OCI-LY7 (cell line): ENCODE data around the gene ST14. TPM values are rescaled to one million over a fixed set of nuclear protein-coding genes. Genes with fewer than 3 reads are reported as not detected.

ENCODE experiments used
- BruUV-seq: library from RNA; stranded (reverse); fragments of 400-500 nt; replicated peaks from 2 replicates; lab custom pipeline; 2021; lab: Mats Ljungman, UMichigan
- CTCF ChIA-PET: fragments of 300-600 bp; sonication (Branson Sonifier 250); formaldehyde crosslinking; loops from one replicate; lab custom pipeline; 2022; ENCODE audit warnings: antibody characterized with exemption; ENCODE audit not compliant: unreplicated experiment; lab: Charles Lee
- POLR2A ChIA-PET: fragments of 300-600 bp; sonication (Branson Sonifier 250); formaldehyde crosslinking; loops from one replicate; lab custom pipeline; 2022; ENCODE audit warnings: antibody characterized with exemption; lab: Charles Lee
- DNase-seq: peaks from one replicate; pipeline ENCODE4 v3.0.0-alpha.2; 2015; ENCODE audit warnings: low spot score
- H2AFZ ChIP-seq: fragments of 200-600 bp; sonication (generic), shearing (Covaris generic); 2 replicates; pipeline ENCODE4 v1.6.1; 2014; ENCODE audit warnings: mild to moderate bottlenecking, antibody characterized with exemption, low read length, moderate library complexity
- H3K27ac ChIP-seq: fragments of 200-600 bp; sonication (generic); 2 replicates; pipeline ENCODE4 v1.5.1; 2014; ENCODE audit warnings: mixed run types, low read depth, mild to moderate bottlenecking, moderate library complexity, low read length, inconsistent platforms; ENCODE audit not compliant: poor library complexity, severe bottlenecking
- H3K36me3 ChIP-seq: fragments of 200-600 bp; sonication (generic); 2 replicates; pipeline ENCODE4 v1.6.1; 2014; ENCODE audit warnings: mild to moderate bottlenecking, antibody characterized with exemption, low read length, moderate library complexity, mixed read lengths; ENCODE audit not compliant: insufficient read depth
- H3K4me1 ChIP-seq: fragments of 200-600 bp; sonication (generic); 2 replicates; pipeline ENCODE4 v1.5.1; 2014; ENCODE audit warnings: mild to moderate bottlenecking, low read length; ENCODE audit not compliant: insufficient read depth, poor library complexity, severe bottlenecking
- H3K4me2 ChIP-seq: fragments of 200-600 bp; sonication (generic); 2 replicates; pipeline ENCODE4 v1.6.1; 2014; ENCODE audit warnings: mild to moderate bottlenecking, low read length
- H3K4me3 ChIP-seq: fragments of 200-600 bp; sonication (generic); 2 replicates; pipeline ENCODE4 v1.5.1; 2014; ENCODE audit warnings: mild to moderate bottlenecking, low read depth, low read length; ENCODE audit not compliant: poor library complexity, severe bottlenecking
- H3K79me2 ChIP-seq: fragments of 200-600 bp; sonication (generic); 2 replicates; pipeline ENCODE4 v1.6.1; 2016; ENCODE audit warnings: low read depth, mild to moderate bottlenecking, low read length, moderate library complexity, mixed read lengths; ENCODE audit not compliant: insufficient read depth
- H3K9me2 ChIP-seq: fragments of 200-600 bp; sonication (generic); 2 replicates; pipeline ENCODE4 v1.6.1; 2016; ENCODE audit warnings: mild to moderate bottlenecking, low read length, mixed read lengths; ENCODE audit not compliant: insufficient read depth
- H3K9me3 ChIP-seq: fragments of 200-600 bp; sonication (generic); 2 replicates; pipeline ENCODE4 v1.6.1; 2014; ENCODE audit warnings: mild to moderate bottlenecking, mixed run types, low read length, mixed read lengths
- H4K20me1 ChIP-seq: fragments of 200-600 bp; sonication (generic); 2 replicates; pipeline ENCODE4 v1.6.1; 2014; ENCODE audit warnings: mild to moderate bottlenecking, antibody characterized with exemption, low read length, moderate library complexity, mixed read lengths; ENCODE audit not compliant: insufficient read depth
- CTCF ChIP-seq: fragments of 200-600 bp; sonication (generic); conservative IDR thresholded peaks from 2 replicates; pipeline ENCODE4 v1.5.1; 2014; ENCODE audit warnings: mild to moderate bottlenecking, antibody characterized with exemption, low read length, moderate library complexity, mixed read lengths
- EZH2phosphoT487 ChIP-seq: fragments of 200-600 bp; sonication (generic); IDR thresholded peaks from 2 replicates; pipeline ENCODE4 v1.6.1; 2018; ENCODE audit warnings: low read depth, borderline replicate concordance, mild to moderate bottlenecking, mixed run types, antibody characterized with exemption, low read length, moderate library complexity, mixed read lengths
- intact Hi-C: fragments of 100-400 bp; cut with micrococcal nuclease; formaldehyde crosslinking; loops from one replicate; pipeline ENCODE4 v1.10.0; 2022; ENCODE audit not compliant: unreplicated experiment
- total RNA-seq, 2 experiments: library from RNA; depleted of rRNA in 1 of 2; stranded (reverse); fragments of >200 nt in 1 of 2; shearing (Covaris generic) in 1 of 2; gene quantifications; 2 replicates each; pipeline ENCODE4 v1.2.3, GENCODE V29; 2014 to 2022

ST14 gene
- total RNA-seq, 2 experiments from 2014 or later: 98.0 to 135 TPM

GRCh38 chr11:130129922-130130321 lies 29.7 kb upstream of the ST14 start:
- H3K4me2 ChIP-seq: no peak overlapping the region
- POLR2A ChIA-PET: interaction anchor here (0.7 to 4.8 kb wide), 10 partner anchors 10 to 175 kb away, joined by 3 to 43 read pairs (median 6); partner anchors contain the start of gene PRDM10
- no peaks in the 10 kb centered on the region for H3K9me2 ChIP-seq
- H3K79me2 ChIP-seq: peaks cover 6% of the 10 kb centered on the region; the same call in 1 of the 2 replicates
- H3K36me3 ChIP-seq: peaks cover 99% of the 10 kb centered on the region
- CTCF ChIA-PET: interaction anchor here (1.1 to 1.3 kb wide), 2 partner anchors 127 to 138 kb away, joined by 3 to 5 read pairs; partner anchors contain the start of gene PRDM10
- no peaks in the 10 kb centered on the region for H4K20me1 ChIP-seq
- H3K4me3 ChIP-seq: no peak overlapping the region
- DNase-seq: no peak
- H3K9me3 ChIP-seq: no peaks in the 10 kb centered on the region
- TF ChIP-seq EZH2phosphoT487: no peak
- no peak for TF ChIP-seq CTCF
- peaks cover 23% of the 10 kb centered on the region for H3K4me1 ChIP-seq
- intact Hi-C loops: loop anchor here (10.0 kb wide), 1 partner anchor 365 kb away; no protein-coding TSS in a partner anchor
- no TSS peak for BruUV-seq
- no peak overlapping the region for H3K27ac ChIP-seq
- H2AFZ ChIP-seq: no peak overlapping the region

GRCh38 chr11:130131961-130132850 lies 27.4 kb upstream of the ST14 start:
- H3K4me2 ChIP-seq: peak overlapping the region; percentile 28
- H3K4me1 ChIP-seq: peaks cover 23% of the 10 kb centered on the region
- no peak overlapping the region for H3K4me3 ChIP-seq
- BruUV-seq: no TSS peak
- TF ChIP-seq CTCF (peak; percentile 99), EZH2phosphoT487 (no peak)
- no peaks in the 10 kb centered on the region for H3K9me3 ChIP-seq
- peak overlapping the region; percentile 51 for H3K27ac ChIP-seq
- DNase-seq: peak; percentile 83
- CTCF ChIA-PET: interaction anchor here (0.6 to 2.8 kb wide), 17 partner anchors 12 to 320 kb away, joined by 3 to 17 read pairs (median 3); no protein-coding TSS in a partner anchor
- H3K9me2 ChIP-seq: no peaks in the 10 kb centered on the region
- intact Hi-C loops: loop anchor here (1.0 to 10.0 kb wide), 5 partner anchors 61 to 367 kb away; no protein-coding TSS in a partner anchor
- H4K20me1 ChIP-seq: no peaks in the 10 kb centered on the region
- POLR2A ChIA-PET: interaction anchor here (0.6 to 4.8 kb wide), 25 partner anchors 8 to 378 kb away, joined by 3 to 43 read pairs (median 5); partner anchors contain the start of gene PRDM10
- peaks cover 6% of the 10 kb centered on the region; the same call in 1 of the 2 replicates for H3K79me2 ChIP-seq
- no peak overlapping the region; the same call in 1 of the 2 replicates for H2AFZ ChIP-seq
- peaks cover 99% of the 10 kb centered on the region for H3K36me3 ChIP-seq
